Loucy (cell line): ENCODE data around the gene FAM163B.

Experiments
- CTCF ChIP-seq: fragments of 200-600 bp; sonication (generic); conservative IDR thresholded peaks from 2 replicates; pipeline ENCODE4 v1.5.1; 2014; ENCODE audit warnings: mild to moderate bottlenecking, antibody characterized with exemption, low read length
- EZH2phosphoT487 ChIP-seq: fragments of 200-600 bp; IDR thresholded peaks from 2 replicates; pipeline ENCODE4 v1.6.1; 2018; ENCODE audit warnings: antibody characterized with exemption, mild to moderate bottlenecking, moderate library complexity, borderline replicate concordance

GRCh38 chr9:133602277-133602676 lies 6.9 kb downstream of the FAM163B start:
- TF ChIP-seq CTCF = no peak
- no peak for TF ChIP-seq EZH2phosphoT487
